ENCODE results near the gene WDR48.

Gene WDR48

GRCh38 chr3:39112113-39112512 is 60.3 kb downstream of the WDR48 start:
- no peak for TF ChIP-seq CTCF (IDR thresholded peaks at IDR 0.05; ENCODE audit: insufficient read depth, low read length, poor library complexity, severe bottlenecking)
- no peaks in the 10 kb centered on the region for H3K27me3 ChIP-seq (replicated peaks; ENCODE audit: control insufficient read depth, insufficient read depth, low read length)
- DNase-seq (ENCODE audit: extremely low read depth, insufficient read length), result no peak
- no peak overlapping the region for H3K4me3 ChIP-seq (replicated peaks; ENCODE audit: low read depth, low read length)
- H3K36me3 ChIP-seq (ENCODE audit: control insufficient read depth, insufficient read depth, low read length), result no peaks in the 10 kb centered on the region; the same call in 1 of the 2 replicates

GRCh38 chr3:39112535-39112934 is 60.7 kb downstream of the WDR48 start:
- H3K27me3 ChIP-seq (replicated peaks; ENCODE audit: control insufficient read depth, insufficient read depth, low read length), result no peaks in the 10 kb centered on the region
- no peak overlapping the region for H3K4me3 ChIP-seq (replicated peaks; ENCODE audit: low read depth, low read length)
- no peak for TF ChIP-seq CTCF (IDR thresholded peaks at IDR 0.05; ENCODE audit: insufficient read depth, low read length, poor library complexity, severe bottlenecking)
- DNase-seq (ENCODE audit: extremely low read depth, insufficient read length), result no peak
- no peaks in the 10 kb centered on the region; the same call in 1 of the 2 replicates for H3K36me3 ChIP-seq (ENCODE audit: control insufficient read depth, insufficient read depth, low read length)

DNA sequence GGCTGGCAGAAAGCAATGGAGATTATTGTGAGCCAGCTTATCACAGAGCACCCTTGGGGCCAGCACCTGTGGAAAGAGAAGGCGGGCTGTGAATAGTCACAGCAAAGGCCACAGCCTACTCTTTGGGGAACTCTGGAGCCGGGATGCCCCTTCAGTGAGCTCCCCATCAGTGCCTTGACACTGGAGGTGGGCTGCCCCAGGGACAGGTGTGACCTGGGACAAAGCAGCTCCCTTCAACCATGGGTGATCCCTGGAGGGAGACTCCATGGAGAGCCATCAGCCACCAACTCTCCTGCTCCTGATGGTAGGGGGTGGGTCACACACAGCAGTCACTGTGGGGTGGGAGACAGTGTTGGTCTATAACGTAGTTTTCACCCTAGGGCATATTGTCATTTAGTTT is 61.5 kb downstream of the WDR48 start:
- no peak for DNase-seq (ENCODE audit: extremely low read depth, insufficient read length)
- no peaks in the 10 kb centered on the region for H3K27me3 ChIP-seq (replicated peaks; ENCODE audit: control insufficient read depth, insufficient read depth, low read length)
- H3K4me3 ChIP-seq (replicated peaks; ENCODE audit: low read depth, low read length), result no peak overlapping the region
- TF ChIP-seq CTCF (IDR thresholded peaks at IDR 0.05; ENCODE audit: insufficient read depth, low read length, poor library complexity, severe bottlenecking), result no peak
- H3K36me3 ChIP-seq (ENCODE audit: control insufficient read depth, insufficient read depth, low read length), result no peaks in the 10 kb centered on the region; the same call in 1 of the 2 replicates

DNA sequence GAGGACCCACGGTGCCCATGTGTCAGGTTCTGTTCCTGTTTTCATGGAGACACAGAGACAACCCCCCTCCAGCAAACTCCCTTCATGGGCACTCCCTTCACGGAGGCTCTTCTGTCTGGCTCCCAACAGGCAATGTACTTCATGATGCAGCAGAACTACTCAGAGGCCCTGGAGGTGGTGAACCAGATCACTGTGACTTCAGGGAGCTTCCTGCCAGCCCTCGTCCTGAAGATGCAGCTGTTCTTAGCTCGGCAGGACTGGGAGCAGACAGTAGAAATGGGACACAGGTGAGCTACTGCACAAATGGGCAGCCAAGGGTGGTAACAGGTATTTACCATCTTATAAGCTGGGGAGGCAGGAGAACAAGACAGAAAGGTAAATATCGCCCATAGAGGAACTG is 62.6 kb downstream of the WDR48 start:
- DNase-seq (ENCODE audit: extremely low read depth, insufficient read length), result no peak
- no peak for TF ChIP-seq CTCF (IDR thresholded peaks at IDR 0.05; ENCODE audit: insufficient read depth, low read length, poor library complexity, severe bottlenecking)
- H3K4me3 ChIP-seq (replicated peaks; ENCODE audit: low read depth, low read length), result no peak overlapping the region
- H3K36me3 ChIP-seq (ENCODE audit: control insufficient read depth, insufficient read depth, low read length), result no peaks in the 10 kb centered on the region; the same call in 1 of the 2 replicates
- H3K27me3 ChIP-seq (replicated peaks; ENCODE audit: control insufficient read depth, insufficient read depth, low read length), result no peaks in the 10 kb centered on the region

DNA sequence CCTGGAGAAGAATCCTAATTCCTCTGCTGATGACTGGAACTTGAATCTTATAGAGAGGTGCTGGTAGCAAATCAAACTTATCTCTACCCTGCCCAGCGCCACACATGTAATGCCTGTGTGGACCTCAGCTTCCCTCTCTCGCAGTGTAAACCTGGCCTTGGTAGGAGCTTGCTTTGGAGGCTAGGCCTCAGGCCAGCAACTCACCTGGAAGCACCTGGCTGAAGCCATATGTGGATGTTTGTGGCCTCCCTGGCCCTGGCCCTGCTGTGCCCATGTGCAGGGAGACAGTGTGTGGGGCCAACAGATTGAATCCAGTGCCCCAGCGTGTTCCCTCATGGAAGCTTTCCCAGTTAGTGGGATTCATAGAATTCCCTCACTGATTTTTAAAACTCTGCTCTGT is 64.1 kb downstream of the WDR48 start:
- no peak overlapping the region for H3K4me3 ChIP-seq (replicated peaks; ENCODE audit: low read depth, low read length)
- TF ChIP-seq CTCF (IDR thresholded peaks at IDR 0.05; ENCODE audit: insufficient read depth, low read length, poor library complexity, severe bottlenecking), result no peak
- DNase-seq (ENCODE audit: extremely low read depth, insufficient read length), result no peak
- no peaks in the 10 kb centered on the region for H3K27me3 ChIP-seq (replicated peaks; ENCODE audit: control insufficient read depth, insufficient read depth, low read length)
- no peaks in the 10 kb centered on the region; the same call in 1 of the 2 replicates for H3K36me3 ChIP-seq (ENCODE audit: control insufficient read depth, insufficient read depth, low read length)

DNA sequence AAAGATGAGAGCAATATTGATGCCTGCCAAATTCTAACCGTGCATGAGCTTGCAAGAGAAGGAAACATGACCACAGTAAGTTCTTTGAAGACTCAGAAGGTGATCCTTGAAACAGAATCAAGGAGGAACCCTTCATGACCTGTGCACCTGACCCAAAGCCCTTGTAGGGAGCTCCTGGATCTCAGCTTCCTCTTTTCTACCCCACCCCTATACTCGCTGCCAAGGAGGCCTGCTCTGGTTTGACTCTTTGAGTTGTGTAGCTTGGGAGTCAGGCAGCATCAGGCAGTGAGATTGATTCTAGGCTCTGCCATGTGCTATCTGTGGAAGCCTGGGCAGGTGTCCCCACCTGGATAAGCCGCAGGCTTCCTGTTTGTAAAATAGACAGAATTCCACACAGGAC is 66.3 kb downstream of the WDR48 start:
- no peaks in the 10 kb centered on the region for H3K36me3 ChIP-seq (ENCODE audit: control insufficient read depth, insufficient read depth, low read length)
- H3K4me3 ChIP-seq (replicated peaks; ENCODE audit: low read depth, low read length), result no peak overlapping the region
- H3K27me3 ChIP-seq (replicated peaks; ENCODE audit: control insufficient read depth, insufficient read depth, low read length), result no peaks in the 10 kb centered on the region
- no peak for DNase-seq (ENCODE audit: extremely low read depth, insufficient read length)
- TF ChIP-seq CTCF (IDR thresholded peaks at IDR 0.05; ENCODE audit: insufficient read depth, low read length, poor library complexity, severe bottlenecking), result no peak
